IMR-90 (cell line): ENCODE data around the gene RAB6D.
A peak's percentile ranks its signal among the peaks of the same experiment; 100 is the strongest.

Source experiments
- BHLHE40 ChIP-seq: fragments of 150-350 bp; IDR thresholded peaks from 2 replicates; pipeline ENCODE4 v1.6.1; 2016; ENCODE audit warnings: mild to moderate bottlenecking, low read depth, low read length
- CEBPB ChIP-seq: IDR thresholded peaks from 2 replicates; pipeline ENCODE4 v1.6.1; 2012; ENCODE audit warnings: low read depth, low read length, improper control_type of control experiment
- CTCF ChIP-seq: conservative IDR thresholded peaks from 2 replicates; pipeline ENCODE4 v1.5.1; 2012; ENCODE audit warnings: mild to moderate bottlenecking, low read depth, low read length, improper control_type of control experiment
- FOS ChIP-seq: fragments of 150-350 bp; IDR thresholded peaks from 2 replicates; pipeline ENCODE4 v1.6.1; 2016; ENCODE audit warnings: low read depth, low read length
- MAFK ChIP-seq: IDR thresholded peaks from 2 replicates; pipeline ENCODE4 v1.6.1; 2012; ENCODE audit warnings: low read depth, low read length, improper control_type of control experiment
- MAZ ChIP-seq: IDR thresholded peaks from 2 replicates; pipeline ENCODE4 v1.6.1; 2012; ENCODE audit warnings: low read depth, mild to moderate bottlenecking, low read length, improper control_type of control experiment, moderate library complexity, borderline replicate concordance
- MXI1 ChIP-seq: IDR thresholded peaks from 2 replicates; pipeline ENCODE4 v1.6.1; 2012; ENCODE audit warnings: low read depth, mild to moderate bottlenecking, low read length, moderate library complexity, borderline replicate concordance
- POLR2A ChIP-seq: IDR thresholded peaks from 2 replicates; pipeline ENCODE4 v1.6.1; 2012; ENCODE audit warnings: mild to moderate bottlenecking, low read depth, low read length
- RAD21 ChIP-seq: IDR thresholded peaks from 2 replicates; pipeline ENCODE4 v1.6.1; 2012; ENCODE audit warnings: low read length, improper control_type of control experiment
- RCOR1 ChIP-seq: IDR thresholded peaks from 2 replicates; pipeline ENCODE4 v1.6.1; 2012; ENCODE audit warnings: mild to moderate bottlenecking, low read length, improper control_type of control experiment; ENCODE audit not compliant: insufficient replicate concordance
- RFX5 ChIP-seq: IDR thresholded peaks from 2 replicates; pipeline ENCODE4 v1.8.0; 2012; ENCODE audit warnings: low read depth, mild to moderate bottlenecking, low read length, moderate library complexity
- SMC3 ChIP-seq: fragments of 150-350 bp; IDR thresholded peaks from 2 replicates; pipeline ENCODE4 v1.6.1; 2016; ENCODE audit warnings: low read depth, mild to moderate bottlenecking, antibody characterized with exemption, low read length, moderate library complexity

- TF ChIP-seq POLR2A (no peak), FOS (no peak), SMC3 (no peak), MAZ (no peak), RAD21 (no peak), CTCF (no peak), CEBPB (no peak), RCOR1 (no peak), BHLHE40 (no peak), RFX5 (no peak), MXI1 (no peak), MAFK (peak; percentile 27; the same call in 1 of the 2 replicates)
Measured at GRCh38 chr2:131402320-131403039, 38.5 kb upstream of the RAB6D start.
